Body of pancreas (tissue), 4 donors: ENCODE data around the gene GNAZ. TPM values are rescaled to one million over a fixed set of nuclear protein-coding genes. Genes with fewer than 3 reads are reported as not detected.

ENCODE experiments used
- ATAC-seq: fragments of 150-250 bp; one replicate; pipeline ENCODE4 v1.9.1; 2016
- DNase-seq, 4 donors: peaks; one replicate each; pipeline ENCODE4 v3.0.0-alpha.2; 2019
- H3K27ac ChIP-seq, 4 donors: fragments of 200-600 bp; sonication (generic); 1 replicate in 3 of 4; 2 replicates in 1 of 4; pipeline versions ENCODE4 v1.5.1 to v1.6.1; 2016 to 2019; ENCODE audit warnings: mild to moderate bottlenecking in 1 of 4, mixed read lengths in 1 of 4, moderate library complexity in 1 of 4
- H3K27me3 ChIP-seq, 2 donors: fragments of 200-600 bp; sonication (generic); one replicate each; pipeline ENCODE4 v1.6.0; 2016; ENCODE audit warnings: mild to moderate bottlenecking in 1 of 2
- H3K36me3 ChIP-seq, 2 donors: fragments of 200-600 bp; sonication (generic); replicated peaks in 1 of 2; 2 replicates each; pipeline ENCODE4 v1.5.1; 2016; ENCODE audit warnings: low read depth in 2 of 2; ENCODE audit not compliant: insufficient read depth in 1 of 2
- H3K4me1 ChIP-seq: fragments of 200-600 bp; sonication (generic); one replicate; pipeline ENCODE4 v1.6.0; 2016
- H3K4me3 ChIP-seq, 2 donors: fragments of 200-600 bp; sonication (generic); 1 replicate in 1 of 2; 2 replicates in 1 of 2; pipeline ENCODE4 v1.5.1; 2016 to 2019
- H3K9me3 ChIP-seq, 3 donors: fragments of 200-600 bp; sonication (generic); 1 replicate in 2 of 3; 2 replicates in 1 of 3; pipeline ENCODE4 v1.5.1; 2016
- POLR2A ChIP-seq, 3 donors: fragments of 450-650 bp; IDR thresholded peaks; one replicate each; pipeline ENCODE4 v1.6.1; 2016; ENCODE audit warnings: antibody characterized with exemption in 3 of 3, mild to moderate bottlenecking in 2 of 3
- WGBS, 2 donors: methylation state at CpG; one replicate each; pipeline ENCODE4 v1.1.5; 2017; 5-methylcytosine and 5-hydroxymethylcytosine counted together
- intact Hi-C: fragments of 100-400 bp; cut with DNase I; formaldehyde crosslinking; loops from one replicate; pipeline ENCODE4 v1.15.1; 2023
- small RNA-seq: library from RNA; depleted of rRNA; stranded (forward); fragments of <200 nt; gene quantifications from one replicate; pipeline ENCODE3, GENCODE V24; 2016
- total RNA-seq, 2 donors: library from RNA; depleted of rRNA; stranded (reverse); fragments of >200 nt; gene quantifications; one replicate each; pipeline ENCODE4 v1.1.0, GENCODE V29; 2016
- TF ChIP-seq, protein P1 (sequence below), 7 experiments: fragments of 450-650 bp in 4 of 7; fragments of 200-600 bp in 3 of 7; sonication (generic) in 3 of 7; IDR thresholded peaks; one replicate each; pipeline ENCODE4 v1.5.1; 2016 to 2019; ENCODE audit warnings: antibody characterized with exemption in 7 of 7

The GNAZ gene
- total RNA-seq, 2 donors from 2014 or later: 0.33 to 2.3 TPM

GRCh38 chr22:23166841-23167616 lies 96.7 kb downstream of the GNAZ start:
- intact Hi-C loops: no loop called here
- Histone ChIP-seq H3K27ac (no peak overlapping the region), H3K36me3 (no peaks in the 10 kb centered on the region), H3K4me3 (no peak overlapping the region), H3K27me3 (no peaks in the 10 kb centered on the region), H3K4me1 (no peaks in the 10 kb centered on the region), H3K9me3 (no peaks in the 10 kb centered on the region)
- DNase-seq: no peak
- WGBS, 2 donors: 82 to 85% methylated on average over 8 to 10 of the region's 10 CpGs
- no peak for ATAC-seq
- TF ChIP-seq POLR2A (IDR thresholded peaks at IDR 0.05): no peak
- TF ChIP-seq, protein P1, sequence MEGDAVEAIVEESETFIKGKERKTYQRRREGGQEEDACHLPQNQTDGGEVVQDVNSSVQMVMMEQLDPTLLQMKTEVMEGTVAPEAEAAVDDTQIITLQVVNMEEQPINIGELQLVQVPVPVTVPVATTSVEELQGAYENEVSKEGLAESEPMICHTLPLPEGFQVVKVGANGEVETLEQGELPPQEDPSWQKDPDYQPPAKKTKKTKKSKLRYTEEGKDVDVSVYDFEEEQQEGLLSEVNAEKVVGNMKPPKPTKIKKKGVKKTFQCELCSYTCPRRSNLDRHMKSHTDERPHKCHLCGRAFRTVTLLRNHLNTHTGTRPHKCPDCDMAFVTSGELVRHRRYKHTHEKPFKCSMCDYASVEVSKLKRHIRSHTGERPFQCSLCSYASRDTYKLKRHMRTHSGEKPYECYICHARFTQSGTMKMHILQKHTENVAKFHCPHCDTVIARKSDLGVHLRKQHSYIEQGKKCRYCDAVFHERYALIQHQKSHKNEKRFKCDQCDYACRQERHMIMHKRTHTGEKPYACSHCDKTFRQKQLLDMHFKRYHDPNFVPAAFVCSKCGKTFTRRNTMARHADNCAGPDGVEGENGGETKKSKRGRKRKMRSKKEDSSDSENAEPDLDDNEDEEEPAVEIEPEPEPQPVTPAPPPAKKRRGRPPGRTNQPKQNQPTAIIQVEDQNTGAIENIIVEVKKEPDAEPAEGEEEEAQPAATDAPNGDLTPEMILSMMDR (IDR thresholded peaks at IDR 0.05): no peak

GRCh38 chr22:23168391-23169042 lies 98.2 kb downstream of the GNAZ start:
- no peak for ATAC-seq
- intact Hi-C loops: no loop called here

GRCh38 chr22:23169043-23169406 lies 98.7 kb downstream of the GNAZ start:
- TF ChIP-seq, protein P1 (IDR thresholded peaks at IDR 0.05): no peak
- TF ChIP-seq POLR2A (IDR thresholded peaks at IDR 0.05): no peak
- no peaks in the 10 kb centered on the region for H3K9me3 ChIP-seq
- ATAC-seq (no peak), DNase-seq (no peak)
- no peaks in the 10 kb centered on the region for H3K36me3 ChIP-seq
- no peak overlapping the region for H3K27ac ChIP-seq
- no peaks in the 10 kb centered on the region for H3K4me1 ChIP-seq
- H3K27me3 ChIP-seq: no peaks in the 10 kb centered on the region
- WGBS, 2 donors: 88 to 100% methylated on average over 1 to 4 of the region's 4 CpGs
- intact Hi-C loops: no loop called here
- no peak overlapping the region for H3K4me3 ChIP-seq

More at GRCh38 chr22:23168391-23169042, 98.2 kb downstream of the GNAZ start:
- no peaks in the 10 kb centered on the region for H3K27me3 ChIP-seq
- no peak for DNase-seq
- WGBS, 2 donors: 57 to 87% methylated on average over 1 to 9 of the region's 9 CpGs
- H3K4me1 ChIP-seq: no peaks in the 10 kb centered on the region
- no peaks in the 10 kb centered on the region for H3K36me3 ChIP-seq
- no peaks in the 10 kb centered on the region for H3K9me3 ChIP-seq
- TF ChIP-seq, protein P1 (IDR thresholded peaks at IDR 0.05): no peak
- TF ChIP-seq POLR2A (IDR thresholded peaks at IDR 0.05): no peak
- H3K27ac ChIP-seq: no peak overlapping the region
- no peak overlapping the region for H3K4me3 ChIP-seq

Small RNAs within 50 kb of the gene (small RNA-seq; reads per million reads assigned to genes)
- not detected for gene RF00017
- not detected for gene RF00066

Other genes starting within 250 kb of the GNAZ start
- 1 to 10 TPM; 3.4 to 5.3 TPM for gene IGLL5, start 182.7 kb upstream of the GNAZ start, total RNA-seq
- under 1 TPM; 0.26 to 0.33 TPM for gene RSPH14, start 71.5 kb downstream of the GNAZ start, total RNA-seq
- 1 to 10 TPM; 1.3 to 3.1 TPM for gene RAB36, start 75.0 kb downstream of the GNAZ start, total RNA-seq
- gene BCR, start 110.0 kb downstream of the GNAZ start, total RNA-seq: 10 to 100 TPM; 28.3 to 71.2 TPM